Activated effector memory CD4-positive, alpha-beta T cell treated with Interleukin-2 at 50 U/mL for 16 hours (primary cell): ENCODE measurements around the gene CDKAL1.
"Not testable (repeated sequence)": the region's sequence is repeated elsewhere in the genome, so short reads cannot be mapped to it uniquely, and the experiment has no call there.

Experiments
- DNase-seq: peaks from one replicate; pipeline ENCODE4 v3.0.0-alpha.2; 2020

Gene CDKAL1

GRCh38 chr6:21049572-21049971 lies 515.3 kb downstream of the CDKAL1 start:
- no peak for DNase-seq

DNA sequence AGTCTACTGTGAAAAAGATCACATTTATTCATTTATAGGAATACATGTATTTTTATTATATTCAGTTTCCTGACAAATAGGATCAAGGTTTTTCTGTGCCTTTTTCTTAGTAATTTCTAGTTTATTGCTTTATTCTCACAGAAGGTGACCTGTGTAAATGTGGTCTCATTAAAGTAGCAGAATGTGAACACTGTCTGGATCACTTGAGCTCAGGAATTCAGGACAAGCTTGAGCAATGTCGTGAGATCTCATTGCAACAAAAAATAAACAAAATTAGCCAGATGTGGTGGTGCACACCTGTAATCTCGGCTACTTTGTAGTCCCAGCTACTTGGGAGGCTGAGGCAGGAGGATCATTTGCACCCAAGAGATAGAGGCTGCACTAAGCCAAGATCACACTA lies 516.7 kb downstream of the CDKAL1 start:
- DNase-seq = no peak

- DNase-seq = no peak
Measured at GRCh38 chr6:21051777-21052176, 517.5 kb downstream of the CDKAL1 start.

GRCh38 chr6:21053612-21054011 lies 519.4 kb downstream of the CDKAL1 start:
- no peak for DNase-seq

GRCh38 chr6:21055480-21055879 lies 521.2 kb downstream of the CDKAL1 start:
- DNase-seq = not testable (repeated sequence)

- no peak for DNase-seq
Measured at GRCh38 chr6:21061892-21062291, 527.6 kb downstream of the CDKAL1 start.

DNA sequence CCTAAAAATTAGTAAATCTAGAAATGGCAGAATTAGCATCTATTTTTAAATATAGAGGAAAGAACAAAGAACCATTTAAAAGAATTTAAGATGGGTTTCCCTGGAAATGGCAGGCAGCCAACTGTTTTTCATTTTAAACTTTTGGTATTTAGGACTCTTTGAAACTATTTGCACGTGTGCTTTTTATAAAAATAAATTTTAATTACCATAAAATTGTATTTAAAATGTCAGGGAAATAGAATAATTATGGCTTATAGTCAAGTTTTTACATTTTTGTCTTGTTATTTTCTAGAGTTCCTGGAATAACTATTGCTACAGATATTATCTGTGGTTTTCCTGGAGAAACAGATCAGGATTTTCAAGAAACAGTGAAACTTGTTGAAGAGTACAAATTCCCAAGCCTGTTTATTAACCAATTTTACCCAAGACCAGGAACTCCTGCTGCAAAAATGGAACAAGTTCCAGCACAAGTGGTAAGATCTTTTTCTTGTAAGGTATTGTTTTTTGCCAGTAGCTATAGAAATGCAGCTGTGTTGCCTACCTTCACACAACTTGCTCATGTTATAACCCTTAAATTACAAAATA lies 530.6 kb downstream of the CDKAL1 start:
- DNase-seq = no peak

DNA sequence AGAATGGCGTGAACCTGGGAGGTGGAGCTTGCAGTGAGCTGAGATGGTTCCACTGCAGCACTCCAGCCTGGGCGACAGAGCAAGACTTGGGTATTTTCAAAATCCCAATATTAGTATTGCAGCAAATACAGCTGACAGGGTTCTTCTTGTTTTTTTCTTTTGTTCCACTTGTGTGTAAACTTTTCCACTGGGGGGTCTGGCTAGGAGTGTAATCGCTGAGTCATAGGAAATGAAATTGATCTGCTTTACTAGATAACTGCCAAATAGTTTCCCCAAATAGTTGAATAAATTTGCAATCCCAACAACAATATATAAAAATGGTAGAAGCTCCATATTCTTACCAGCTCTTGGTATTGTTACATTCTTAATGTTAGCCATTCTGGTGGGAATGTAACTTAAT lies 533.3 kb downstream of the CDKAL1 start:
- no peak for DNase-seq

- no peak for DNase-seq
Measured at GRCh38 chr6:21070620-21071019, 536.4 kb downstream of the CDKAL1 start.

DNA sequence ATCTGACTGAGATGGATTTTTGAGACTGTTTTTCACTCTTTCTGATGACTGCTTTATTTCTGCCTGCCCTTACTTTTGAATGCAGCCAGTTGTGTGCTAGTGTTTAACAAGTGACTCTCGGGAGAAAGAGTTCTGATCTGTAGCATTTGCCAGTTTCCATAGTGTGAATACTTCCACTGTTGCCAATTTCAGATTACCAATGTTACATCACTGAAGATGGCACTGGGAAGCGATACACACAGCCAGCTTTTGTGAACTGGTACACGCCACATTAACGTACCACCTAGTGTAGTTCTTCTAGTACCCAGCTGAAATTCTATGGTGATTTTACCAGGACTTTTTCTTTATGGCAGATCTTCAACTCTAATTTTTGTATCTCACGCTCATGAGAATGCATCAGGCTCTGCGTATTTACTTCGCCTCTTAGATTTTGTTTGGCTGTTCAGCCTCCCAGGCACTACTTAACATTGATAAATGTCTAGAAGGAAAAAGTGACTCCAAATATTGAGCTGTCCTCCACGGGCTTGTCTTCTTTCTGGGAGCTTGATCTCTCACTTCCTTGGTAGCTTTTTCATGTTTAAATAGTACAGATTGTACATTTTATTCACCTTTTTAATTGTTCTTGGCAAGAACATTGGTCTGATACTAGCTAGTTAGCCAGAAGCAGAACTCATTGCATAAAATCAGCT lies 537.7 kb downstream of the CDKAL1 start:
- no peak for DNase-seq

- no peak for DNase-seq
Measured at GRCh38 chr6:21073318-21073839, 539.1 kb downstream of the CDKAL1 start.

GRCh38 chr6:21074484-21074883 lies 540.2 kb downstream of the CDKAL1 start:
- DNase-seq = no peak

GRCh38 chr6:21075986-21076385 lies 541.7 kb downstream of the CDKAL1 start:
- no peak for DNase-seq

- DNase-seq = no peak
Measured at GRCh38 chr6:21078497-21078896, 544.2 kb downstream of the CDKAL1 start.

GRCh38 chr6:21079468-21080048 lies 545.3 kb downstream of the CDKAL1 start:
- no peak for DNase-seq

DNA sequence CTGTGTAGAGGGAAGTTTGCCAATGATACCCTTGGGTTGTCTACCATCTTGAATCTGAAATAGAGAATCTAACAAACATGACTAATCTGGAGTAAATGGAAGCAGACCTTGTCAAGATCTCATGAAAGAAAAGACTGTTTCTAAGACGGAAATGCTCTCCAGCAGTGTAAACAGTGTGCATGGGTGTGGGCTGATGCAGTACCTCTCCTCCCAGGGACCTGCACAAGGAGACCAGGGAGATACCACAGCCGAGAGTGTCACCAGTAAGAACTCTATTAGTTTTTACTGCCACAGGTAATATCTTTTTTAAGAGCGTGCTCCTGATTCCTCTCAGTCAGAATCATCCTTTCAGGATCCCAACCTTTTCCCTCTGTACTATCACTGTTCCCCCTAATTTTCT lies 546.0 kb downstream of the CDKAL1 start:
- DNase-seq = no peak

DNA sequence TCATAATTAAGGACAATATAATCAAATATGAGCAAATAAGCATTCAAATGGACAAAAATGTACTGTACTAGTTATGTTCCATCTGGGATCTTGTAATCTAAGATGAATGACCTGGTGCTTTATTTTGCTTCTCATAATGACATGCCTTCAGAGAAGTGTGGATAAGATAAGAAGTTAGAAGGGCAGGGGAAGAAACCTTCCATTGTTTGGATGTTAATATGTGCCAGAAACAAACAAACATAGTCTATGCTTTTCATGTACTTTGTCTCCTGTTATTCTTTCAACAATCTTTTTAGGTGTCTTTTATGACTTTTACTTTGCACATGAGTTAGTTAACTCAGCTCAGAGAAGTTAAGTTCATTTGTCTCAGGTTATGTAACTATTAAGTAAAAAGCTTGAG lies 547.8 kb downstream of the CDKAL1 start:
- no peak for DNase-seq

GRCh38 chr6:21083708-21084107 lies 549.5 kb downstream of the CDKAL1 start:
- DNase-seq = no peak

DNA sequence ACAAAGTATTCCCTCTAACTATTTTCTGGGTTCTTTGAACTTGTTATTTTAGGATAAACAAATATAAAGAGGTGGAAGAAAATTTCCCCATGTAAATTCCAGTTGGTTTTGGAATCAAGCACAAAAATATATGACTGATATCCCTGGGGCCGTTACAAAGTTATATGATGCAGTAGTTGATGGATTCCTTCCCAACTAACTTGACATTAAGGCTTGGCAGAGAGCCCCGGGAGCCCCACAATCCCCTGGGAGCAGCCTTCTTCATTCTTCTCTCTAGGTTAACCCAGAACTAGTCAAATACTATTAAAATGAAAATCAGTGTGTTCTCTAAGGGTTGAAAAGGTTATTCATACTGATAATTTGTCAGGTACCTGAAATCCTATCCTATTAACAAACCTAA lies 550.4 kb downstream of the CDKAL1 start:
- DNase-seq = no peak

DNA sequence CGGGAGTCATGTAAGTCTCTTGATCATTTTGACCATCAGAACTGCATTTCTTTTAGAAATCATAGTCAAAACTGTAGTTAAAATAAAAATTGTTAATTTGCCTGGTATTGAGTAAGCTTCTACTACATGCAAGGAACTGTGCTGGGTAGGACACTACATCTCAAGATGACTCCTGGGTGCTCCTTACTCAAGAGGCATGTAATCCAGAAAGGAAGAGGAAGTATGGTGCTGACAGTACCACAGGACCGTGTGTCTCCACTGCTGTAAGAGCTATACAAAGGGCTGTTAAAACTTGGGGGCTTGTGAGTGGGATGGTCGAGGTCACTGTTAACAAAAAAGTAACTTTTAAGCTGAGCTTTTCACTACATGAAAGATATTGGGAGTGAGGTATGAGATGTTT lies 551.0 kb downstream of the CDKAL1 start:
- no peak for DNase-seq

DNA sequence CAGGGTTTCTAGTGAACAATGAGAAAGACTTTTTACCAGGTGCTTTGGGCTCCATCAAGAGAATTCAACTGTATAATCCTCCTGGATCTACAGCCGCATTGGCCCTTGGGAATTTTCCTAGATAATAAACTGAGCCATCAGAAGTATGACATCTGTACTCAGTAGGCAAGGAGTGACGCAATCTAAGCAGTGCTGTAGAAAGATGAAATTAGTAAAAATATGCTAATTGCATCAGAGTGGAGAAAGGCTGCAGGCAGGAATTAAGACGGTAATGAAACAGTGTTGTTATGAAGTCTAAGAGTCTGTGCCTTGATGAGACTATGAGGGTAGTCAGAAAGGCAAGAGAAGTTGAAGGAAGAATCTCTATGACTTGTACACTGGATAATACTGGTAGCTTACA lies 551.4 kb downstream of the CDKAL1 start:
- no peak for DNase-seq

DNA sequence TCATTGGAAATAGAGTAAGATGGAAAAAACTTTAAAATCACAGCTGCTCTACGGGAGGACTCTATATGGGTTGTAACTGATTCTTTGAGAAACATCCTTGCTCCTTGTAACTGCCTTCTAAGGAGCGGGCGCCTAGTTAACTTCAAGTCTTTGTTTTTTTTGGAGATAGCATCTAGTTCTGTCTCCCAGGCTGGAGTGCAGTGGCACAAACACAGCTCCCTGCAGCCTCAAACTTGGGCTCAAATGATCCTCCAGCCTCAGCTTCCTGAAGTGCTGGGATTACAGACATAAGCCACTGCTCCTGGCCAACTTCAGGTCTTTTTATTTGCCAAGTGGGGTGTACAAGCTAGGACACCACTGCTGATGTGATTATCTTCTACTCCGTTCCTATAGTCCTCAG lies 552.9 kb downstream of the CDKAL1 start:
- no peak for DNase-seq

DNA sequence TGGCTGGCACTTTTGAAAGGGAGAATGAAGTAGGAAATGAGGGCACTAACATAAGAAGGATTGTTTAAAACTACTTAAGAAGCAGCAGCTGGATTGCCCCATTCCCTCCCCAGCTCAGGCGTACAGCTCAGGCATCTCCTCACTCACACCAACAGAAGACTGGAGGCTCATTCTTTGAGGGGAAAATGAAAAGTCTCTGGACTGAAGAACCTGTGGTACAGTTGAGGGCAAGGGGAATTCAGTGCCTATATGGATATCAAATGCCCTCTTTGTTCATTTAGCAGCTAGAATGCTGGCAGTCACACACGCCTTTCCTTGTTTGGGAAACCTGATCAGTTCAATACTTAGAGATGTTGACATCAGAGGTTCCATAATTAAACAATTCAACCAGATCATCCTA lies 557.2 kb downstream of the CDKAL1 start:
- DNase-seq = no peak

DNA sequence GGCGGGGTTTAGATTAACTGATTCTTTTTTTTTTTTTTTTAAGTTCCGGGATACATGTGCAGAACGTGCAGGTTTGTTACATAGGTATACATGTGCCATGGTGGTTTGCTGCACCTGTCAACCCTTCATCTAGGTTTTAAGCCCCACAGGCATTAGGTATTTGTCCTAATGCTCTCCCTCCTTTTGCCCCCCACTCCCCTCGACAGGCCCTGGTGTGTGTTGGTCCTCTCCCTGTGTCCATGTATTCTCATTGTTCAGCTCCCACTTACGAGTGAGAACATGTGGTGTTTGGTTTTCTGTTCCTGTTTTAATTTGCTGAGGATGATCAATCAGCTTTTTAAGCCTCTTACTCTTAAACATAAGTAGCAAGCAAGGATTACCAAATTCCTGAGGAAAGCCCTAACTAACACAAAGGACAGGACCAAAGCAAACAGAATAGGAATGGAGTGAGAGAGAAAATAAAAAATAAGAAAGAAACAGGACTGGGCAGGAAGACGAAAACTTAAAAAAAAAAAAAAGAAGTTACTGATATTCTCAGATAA lies 558.0 kb downstream of the CDKAL1 start:
- not testable (repeated sequence) for DNase-seq
